ENCODE measurements around the gene ADGRD1. TPM values are rescaled to one million over a fixed set of nuclear protein-coding genes. Genes with fewer than 3 reads are reported as not detected.

The ADGRD1 gene
- total RNA-seq, 2 experiments from 2014 or later = 0.05 TPM; not detected in 1

DNA sequence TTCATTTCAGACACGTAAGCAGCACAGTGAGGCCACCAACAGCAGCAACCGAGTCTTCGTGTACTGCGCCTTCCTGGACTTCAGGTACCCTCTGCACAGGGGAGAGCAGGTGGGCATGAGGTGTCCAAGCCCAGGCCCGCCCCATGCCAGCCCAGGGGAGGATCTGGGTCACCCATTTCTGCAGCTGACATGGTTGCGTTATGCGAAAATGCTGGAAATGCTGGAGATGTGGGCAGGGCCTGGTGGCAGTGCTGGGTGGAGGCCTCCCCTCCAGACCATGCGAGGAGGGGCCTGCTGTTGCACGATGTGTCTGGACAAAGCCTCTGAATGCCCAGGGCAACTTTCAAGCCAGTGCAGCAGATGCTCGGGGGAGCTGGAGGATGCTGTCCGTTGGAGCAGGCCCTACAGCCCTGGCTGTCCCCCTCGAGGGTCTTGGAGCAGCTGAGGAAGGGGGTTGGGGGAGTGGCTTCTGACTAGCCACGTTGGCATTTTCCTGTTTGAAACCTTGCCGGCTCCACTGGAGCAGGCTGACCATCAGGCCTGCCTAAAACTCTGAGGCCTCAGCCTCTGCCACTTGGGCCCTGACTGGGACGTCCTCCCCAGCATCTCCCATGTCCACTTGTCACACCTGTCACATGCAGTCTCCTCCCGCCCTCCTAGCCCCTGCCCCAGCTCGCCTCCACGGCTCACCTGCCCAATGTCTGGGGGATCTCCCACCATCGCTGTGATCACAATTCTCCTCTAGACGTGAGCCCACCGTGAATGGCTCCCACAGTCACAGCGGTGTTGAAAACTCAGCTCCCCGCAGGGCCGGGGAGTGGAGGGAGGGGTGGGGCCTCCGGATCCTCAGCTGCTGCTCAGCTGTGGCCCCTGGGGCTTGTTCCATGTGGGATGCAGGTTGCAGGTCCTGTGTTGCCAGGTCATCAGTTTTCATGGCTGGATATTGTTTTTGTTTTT is 123.4 kb downstream of the ADGRD1 start:
- Mint-ChIP-seq H3K36me3 (ENCODE audit: low read depth) (no peaks in the 10 kb centered on the region), H3K4me1 (no peaks in the 10 kb centered on the region), H3K27ac (no peak overlapping the region), H3K4me3 (no peak overlapping the region), H3K27me3 (peaks cover 1% of the 10 kb centered on the region), H3K9me3 (no peaks in the 10 kb centered on the region)
- no peak for DNase-seq
- ChIA-PET POLR2A (no interaction called here), CTCF (no interaction called here)

GRCh38 chr12:131077931-131078391 is 124.3 kb downstream of the ADGRD1 start:
- H3K4me1 Mint-ChIP-seq = no peaks in the 10 kb centered on the region
- H3K27me3 Mint-ChIP-seq = peaks cover 2% of the 10 kb centered on the region
- ChIA-PET CTCF (no interaction called here), POLR2A (no interaction called here)
- no peak for DNase-seq
- H3K27ac Mint-ChIP-seq = no peak overlapping the region
- no peak overlapping the region for H3K4me3 Mint-ChIP-seq
- H3K9me3 Mint-ChIP-seq = no peaks in the 10 kb centered on the region
- H3K36me3 Mint-ChIP-seq (ENCODE audit: low read depth) = no peaks in the 10 kb centered on the region

DNA sequence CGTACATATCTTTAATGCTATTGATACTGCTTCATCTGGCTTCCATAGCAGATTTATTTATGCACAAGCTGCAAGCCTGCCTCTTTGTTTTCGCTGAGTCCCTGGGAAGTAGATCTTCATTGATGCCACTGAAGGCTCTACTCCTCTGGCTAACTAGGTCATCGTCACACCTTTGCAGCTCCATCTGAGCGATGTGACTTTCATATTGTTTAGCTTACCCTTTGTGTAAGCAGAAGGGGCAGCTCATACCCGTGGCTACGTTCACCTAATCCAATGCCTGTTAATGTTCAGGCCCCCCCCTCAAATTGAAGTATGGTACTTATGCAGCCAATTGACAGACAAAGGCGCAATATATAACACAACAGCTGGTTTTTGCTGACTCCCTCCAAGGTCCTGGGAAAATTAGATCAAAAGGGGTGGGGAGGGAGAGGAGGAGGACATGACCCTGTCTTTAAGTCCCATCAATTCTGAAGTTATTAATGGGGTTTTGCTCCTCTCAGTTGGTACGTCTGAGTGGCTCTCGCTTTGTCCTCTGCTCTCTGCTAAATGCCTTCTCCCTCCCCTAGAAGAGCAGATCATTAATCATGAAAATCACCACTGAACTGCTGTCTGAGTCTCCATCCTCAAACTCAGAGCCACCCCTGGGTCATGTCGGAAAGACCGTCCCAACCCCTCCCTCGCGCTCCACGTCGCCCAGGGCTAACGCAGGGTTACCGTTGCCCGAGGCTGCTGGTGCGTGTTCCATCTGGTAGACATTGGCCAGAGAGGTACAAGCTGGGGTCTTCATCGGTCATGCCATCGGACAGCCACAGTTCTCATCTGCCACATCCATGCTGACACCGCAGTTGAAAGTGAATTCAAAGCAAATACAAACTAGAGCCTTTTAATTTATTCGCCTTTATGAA is 128.8 kb downstream of the ADGRD1 start:
- ChIA-PET CTCF (no interaction called here), POLR2A (no interaction called here)
- DNase-seq = no peak
- Mint-ChIP-seq H3K4me3 (no peak overlapping the region), H3K27ac (no peak overlapping the region), H3K4me1 (no peaks in the 10 kb centered on the region), H3K36me3 (ENCODE audit: low read depth) (no peaks in the 10 kb centered on the region), H3K27me3 (peaks cover 2% of the 10 kb centered on the region), H3K9me3 (no peaks in the 10 kb centered on the region)

GRCh38 chr12:131084341-131085011 is 130.8 kb downstream of the ADGRD1 start:
- Mint-ChIP-seq H3K27me3 (peaks cover 2% of the 10 kb centered on the region), H3K4me3 (no peak overlapping the region), H3K27ac (no peak overlapping the region), H3K36me3 (ENCODE audit: low read depth) (no peaks in the 10 kb centered on the region), H3K9me3 (no peaks in the 10 kb centered on the region), H3K4me1 (no peaks in the 10 kb centered on the region)
- CTCF ChIA-PET = no interaction called here
- DNase-seq = no peak
- POLR2A ChIA-PET = no interaction called here

DNA sequence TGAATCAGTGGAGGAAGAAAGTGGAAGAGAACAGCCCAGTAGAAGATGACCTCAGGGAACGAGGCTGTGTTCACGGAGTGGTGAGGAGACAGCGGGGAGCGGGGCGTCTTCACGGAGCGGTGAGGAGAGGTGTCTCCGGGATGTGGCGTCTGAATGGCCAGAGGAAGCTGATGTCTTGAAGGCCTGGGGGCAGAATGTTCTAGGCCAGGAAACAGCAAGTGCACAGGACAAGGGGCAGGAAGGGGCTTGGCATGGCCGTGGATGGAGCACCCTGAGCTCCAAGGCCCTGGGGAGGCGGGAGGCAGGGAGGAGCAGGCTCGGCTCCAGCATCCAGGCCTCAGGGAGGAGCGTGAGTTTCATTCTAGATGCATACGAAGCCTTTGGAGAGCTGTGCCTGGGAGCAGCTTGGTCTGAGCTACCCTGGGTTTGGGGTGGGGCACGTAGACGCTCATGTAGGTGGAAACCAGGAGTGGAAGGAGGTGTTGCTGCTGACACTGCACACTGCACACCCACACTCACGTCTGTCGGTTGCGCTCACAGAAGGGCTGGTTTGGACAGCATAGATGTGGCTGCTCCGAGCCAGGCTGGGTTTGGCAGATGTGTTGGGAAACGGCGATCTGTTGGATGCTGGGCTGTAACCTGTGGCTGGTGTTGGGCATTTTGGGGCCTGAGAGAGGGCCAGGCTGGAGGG is 131.6 kb downstream of the ADGRD1 start:
- Mint-ChIP-seq H3K9me3 (no peaks in the 10 kb centered on the region), H3K4me3 (no peak overlapping the region), H3K27ac (no peak overlapping the region), H3K36me3 (ENCODE audit: low read depth) (no peaks in the 10 kb centered on the region), H3K27me3 (peaks cover 2% of the 10 kb centered on the region), H3K4me1 (no peaks in the 10 kb centered on the region)
- ChIA-PET POLR2A (no interaction called here), CTCF (interaction anchor here (0.6 kb wide), 1 partner anchor 154 kb away, joined by 3 read pairs; no protein-coding TSS in a partner anchor)
- DNase-seq = no peak

GRCh38 chr12:131085816-131086591 is 132.3 kb downstream of the ADGRD1 start:
- no peak for DNase-seq
- Mint-ChIP-seq H3K36me3 (ENCODE audit: low read depth) (no peaks in the 10 kb centered on the region), H3K27me3 (peaks cover 2% of the 10 kb centered on the region), H3K4me3 (no peak overlapping the region), H3K4me1 (no peaks in the 10 kb centered on the region), H3K9me3 (no peaks in the 10 kb centered on the region), H3K27ac (no peak overlapping the region)
- ChIA-PET CTCF (interaction anchor here (0.6 kb wide), 1 partner anchor 153 kb away, joined by 3 read pairs; no protein-coding TSS in a partner anchor), POLR2A (no interaction called here)

DNA sequence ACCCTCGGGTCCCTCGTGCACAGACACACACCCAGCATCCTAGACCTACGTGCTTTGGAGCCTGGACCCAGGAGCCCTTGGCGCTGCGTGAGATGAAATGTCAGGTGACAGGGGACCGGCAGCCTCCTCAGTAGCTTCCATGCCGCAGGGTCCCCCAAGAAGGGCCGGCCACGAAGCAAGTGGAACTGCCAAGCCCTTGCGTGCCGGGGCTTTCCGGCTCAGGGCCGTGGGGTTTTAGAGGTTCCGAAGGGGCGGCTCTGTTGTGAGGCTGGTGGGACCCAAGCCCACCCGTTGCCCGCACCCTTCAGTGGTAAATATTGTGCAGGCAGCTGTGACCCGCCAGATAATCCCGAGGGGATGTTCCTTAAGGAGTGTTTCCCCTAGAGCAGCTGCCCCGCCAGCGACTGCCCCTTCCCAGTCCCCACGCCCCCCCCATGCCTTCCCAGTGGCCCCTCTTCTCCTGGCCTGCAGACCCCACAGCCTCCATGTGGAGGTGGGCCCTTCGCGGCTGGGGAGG is 133.7 kb downstream of the ADGRD1 start:
- POLR2A ChIA-PET = no interaction called here
- H3K27ac Mint-ChIP-seq = no peak overlapping the region
- CTCF ChIA-PET = no interaction called here

GRCh38 chr12:131087991-131088700 is 134.4 kb downstream of the ADGRD1 start:
- Mint-ChIP-seq H3K4me1 (peaks cover 11% of the 10 kb centered on the region), H3K9me3 (no peaks in the 10 kb centered on the region), H3K27ac (no peak overlapping the region), H3K27me3 (no peaks in the 10 kb centered on the region), H3K4me3 (no peak overlapping the region), H3K36me3 (ENCODE audit: low read depth) (no peaks in the 10 kb centered on the region)
- ChIA-PET POLR2A (no interaction called here), CTCF (no interaction called here)
- no peak for DNase-seq

More for the DNA sequence above, 133.7 kb downstream of the ADGRD1 start:
- Mint-ChIP-seq H3K4me1 (peaks cover 8% of the 10 kb centered on the region), H3K9me3 (no peaks in the 10 kb centered on the region), H3K36me3 (ENCODE audit: low read depth) (no peaks in the 10 kb centered on the region), H3K4me3 (no peak overlapping the region), H3K27me3 (no peaks in the 10 kb centered on the region)
- DNase-seq = no peak

DNA sequence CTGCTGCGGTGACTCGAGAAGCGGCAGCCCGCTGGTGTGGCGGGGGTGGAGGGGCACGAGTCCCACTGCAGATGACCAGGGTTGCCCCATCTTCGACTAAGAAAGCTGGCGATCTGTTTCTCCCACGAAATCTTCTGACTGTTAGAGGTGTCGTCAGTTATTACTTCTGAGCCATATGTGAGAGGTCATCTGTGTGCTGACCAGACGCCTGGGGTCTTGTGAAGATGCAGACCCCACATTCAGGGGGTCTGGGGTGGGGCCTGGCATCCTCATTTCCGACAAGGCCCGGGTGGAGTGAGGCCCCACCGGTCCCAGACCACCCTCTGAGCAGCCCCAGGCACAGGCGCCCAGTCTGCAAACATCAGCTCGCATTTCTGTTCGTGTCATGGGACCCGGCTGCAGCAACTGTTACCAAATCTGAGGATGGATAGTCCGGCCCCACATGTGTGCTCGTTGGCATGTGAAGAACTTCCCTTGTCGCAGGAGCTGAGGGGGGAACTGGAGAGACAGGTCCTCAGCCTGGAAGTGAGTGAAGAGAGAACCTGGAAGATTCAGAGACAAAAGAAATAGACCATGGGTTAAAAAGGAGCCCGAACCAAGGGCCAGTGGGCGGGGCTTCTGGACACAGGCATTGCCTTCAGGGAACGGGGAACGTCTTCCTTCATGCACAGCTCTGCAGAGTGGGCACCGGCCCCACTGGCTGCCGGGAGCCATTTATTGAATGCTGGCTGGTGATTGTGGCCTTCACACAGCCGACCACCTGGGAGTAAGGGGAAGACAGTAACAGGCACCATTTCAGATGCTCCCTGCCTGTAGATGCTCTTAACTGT is 135.2 kb downstream of the ADGRD1 start:
- ChIA-PET CTCF (no interaction called here), POLR2A (no interaction called here)
- H3K36me3 Mint-ChIP-seq (ENCODE audit: low read depth) = no peaks in the 10 kb centered on the region
- no peaks in the 10 kb centered on the region for H3K9me3 Mint-ChIP-seq
- no peak for DNase-seq
- H3K4me1 Mint-ChIP-seq = peaks cover 17% of the 10 kb centered on the region
- H3K27me3 Mint-ChIP-seq = no peaks in the 10 kb centered on the region
- no peak overlapping the region for H3K4me3 Mint-ChIP-seq
- H3K27ac Mint-ChIP-seq = no peak overlapping the region

- Mint-ChIP-seq H3K27me3 (no peaks in the 10 kb centered on the region), H3K9me3 (no peaks in the 10 kb centered on the region), H3K4me3 (no peak overlapping the region), H3K36me3 (ENCODE audit: low read depth) (no peaks in the 10 kb centered on the region), H3K4me1 (peaks cover 17% of the 10 kb centered on the region), H3K27ac (no peak overlapping the region)
- POLR2A ChIA-PET = no interaction called here
- CTCF ChIA-PET = no interaction called here
- DNase-seq = no peak
Measured at GRCh38 chr12:131089531-131090273, 136.0 kb downstream of the ADGRD1 start.

Measured in activated CD4-positive, alpha-beta T cell treated with anti-CD3 and anti-CD28 coated beads, Interleukin-2, amount 10 ng/mL, durations not matched to agents 7 days and 5 days (primary cell).